HG03139 (cell line): ENCODE results near the gene PEG3.
"Not testable (repeated sequence)": the region's sequence is repeated elsewhere in the genome, so short reads cannot be mapped to it uniquely, and the experiment has no call there.

Experiments used
- ATAC-seq: cut with Tn5 transposase; IDR thresholded peaks from one replicate; pipeline ENCODE4 v1.9.1; 2021; ENCODE audit not compliant: unreplicated experiment

Gene PEG3

GRCh38 chr19:56840451-56841192, at the start of gene PEG3, which contains the start of gene ZIM2:
Gene PEG3 (minus strand): TSS chr19:56840726. CDS start chr19:56824655, 16,071 bp downstream.
Gene ZIM2 (minus strand): TSS chr19:56840726. CDS start chr19:56824277, 16,449 bp downstream.
- no peak for ATAC-seq

- ATAC-seq: no peak
These were observed 44.9 kb upstream of the PEG3 start for GRCh38 chr19:56885173-56885985.

- no peak for ATAC-seq
These were observed 43.9 kb upstream of the PEG3 start for GRCh38 chr19:56884441-56884840.

DNA sequence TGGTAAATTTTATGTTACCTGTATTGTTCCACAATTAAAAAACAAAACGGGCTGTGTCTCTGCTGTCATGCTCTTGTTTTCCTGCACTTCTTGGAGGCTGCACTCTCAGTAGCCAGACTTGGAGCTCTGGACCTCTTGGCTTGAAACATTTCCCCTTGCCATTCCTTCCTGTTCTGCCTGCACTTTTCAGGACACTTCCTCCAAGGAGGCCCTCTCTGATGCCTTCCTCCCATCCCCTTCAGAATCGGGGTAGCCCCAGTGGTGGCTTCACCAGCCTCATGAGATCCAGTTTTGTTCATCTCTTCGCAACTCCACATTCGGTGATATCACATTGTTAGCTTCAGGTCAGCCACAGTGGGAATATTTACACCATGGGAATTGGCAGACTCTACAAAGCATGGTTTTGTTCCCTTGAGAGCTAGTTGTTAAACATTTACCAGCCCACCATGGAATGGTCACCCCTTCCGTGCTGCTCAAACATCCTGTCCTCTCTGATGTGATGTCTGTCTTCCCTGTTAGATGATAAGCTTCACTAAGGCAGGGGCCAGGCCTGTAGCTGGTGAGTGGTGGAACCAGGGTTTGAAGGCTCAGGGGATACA, 40.2 kb upstream of the PEG3 start:
- ATAC-seq: no peak

DNA sequence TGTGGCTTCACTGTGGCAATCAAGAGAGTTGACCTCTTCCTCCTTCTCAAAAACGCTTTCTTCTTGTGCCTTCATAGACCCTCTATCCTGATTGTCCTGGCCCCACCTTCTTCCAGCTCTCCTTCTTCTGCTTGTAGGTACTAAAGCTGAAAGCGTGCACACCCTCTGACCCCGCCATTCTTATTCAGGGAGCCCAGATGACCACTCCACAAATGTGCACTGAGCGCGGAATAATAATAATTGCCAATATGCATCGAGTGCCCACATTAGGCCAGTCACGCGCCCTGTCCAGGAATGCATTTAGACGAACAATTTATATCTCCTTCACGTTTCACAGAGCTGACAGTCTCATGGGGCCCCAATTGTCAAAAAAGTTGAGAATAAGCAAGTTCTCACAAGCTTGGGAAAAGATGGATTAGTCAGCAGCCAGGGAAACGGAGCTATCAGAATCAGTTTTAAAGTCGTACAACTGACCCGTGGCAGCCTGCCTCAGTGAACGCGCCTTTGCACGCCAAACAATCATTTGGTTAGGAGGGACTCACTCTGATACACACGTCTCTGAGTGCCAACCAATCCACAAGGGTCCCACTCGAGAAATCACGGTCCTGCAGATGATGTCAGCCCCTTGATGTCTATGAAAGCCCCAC, 36.7 kb upstream of the PEG3 start:
- no peak for ATAC-seq

GRCh38 chr19:56875717-56876116, 35.2 kb upstream of the PEG3 start:
- ATAC-seq: no peak

DNA sequence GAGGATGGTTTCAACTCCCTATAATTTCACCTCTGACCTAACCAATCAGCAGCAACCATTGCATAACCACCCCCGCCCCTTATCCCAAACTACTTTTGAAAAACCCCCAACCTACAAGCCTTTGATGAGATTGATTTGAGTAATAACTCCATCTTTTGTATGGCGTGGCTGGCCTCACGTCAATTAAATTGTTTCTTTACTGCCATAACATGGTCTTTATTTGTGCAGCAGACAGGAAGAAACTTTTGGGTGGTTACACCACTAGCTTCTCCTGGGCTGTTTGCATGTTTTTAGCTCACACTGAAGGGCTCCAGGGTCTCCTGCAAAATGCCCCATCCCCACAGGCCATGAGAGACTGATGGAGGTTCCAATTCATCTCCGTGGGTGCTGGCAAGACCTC, 34.0 kb upstream of the PEG3 start:
- no peak for ATAC-seq

DNA sequence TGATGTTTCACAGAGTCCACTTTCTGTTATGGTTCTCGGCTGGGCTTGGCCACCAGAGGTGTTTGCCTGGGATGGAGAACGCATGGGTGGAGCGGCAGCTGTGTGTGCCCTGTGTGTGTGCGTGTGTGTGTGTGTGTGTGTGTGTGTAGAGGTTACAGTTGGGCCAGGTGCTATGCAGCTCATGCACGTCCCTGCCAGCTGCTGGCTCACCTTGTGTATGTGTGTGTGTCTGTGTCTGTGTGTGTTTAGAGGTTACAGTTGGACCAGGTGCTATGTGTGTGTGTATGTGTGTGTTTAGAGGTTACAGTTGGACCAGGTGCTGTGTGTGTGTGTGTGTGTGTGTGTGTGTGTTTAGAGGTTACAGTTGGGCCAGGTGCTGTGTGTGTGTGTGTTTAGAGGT, 33.0 kb upstream of the PEG3 start:
- ATAC-seq: no peak

DNA sequence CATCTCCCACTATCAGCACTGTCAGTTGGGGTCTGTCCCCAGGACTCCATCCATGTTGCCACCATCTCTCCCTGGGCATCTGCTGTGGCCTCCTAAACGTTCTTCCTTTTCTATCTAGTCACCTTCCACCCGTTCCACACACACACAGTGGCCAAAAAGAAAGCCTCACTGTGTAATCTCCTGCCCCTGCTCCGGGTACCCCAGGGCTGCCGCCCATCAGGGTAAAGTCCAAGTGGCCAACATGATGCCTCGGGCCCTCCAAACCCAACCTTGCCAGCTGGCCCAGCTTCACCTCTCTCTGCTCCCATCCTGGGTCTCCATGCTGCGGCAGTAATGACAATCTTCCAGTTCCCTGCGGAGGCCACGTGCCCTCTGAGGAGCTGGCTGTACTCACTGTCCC, 29.4 kb upstream of the PEG3 start:
- no peak for ATAC-seq

GRCh38 chr19:56868446-56868845, 27.9 kb upstream of the PEG3 start:
- no peak for ATAC-seq

DNA sequence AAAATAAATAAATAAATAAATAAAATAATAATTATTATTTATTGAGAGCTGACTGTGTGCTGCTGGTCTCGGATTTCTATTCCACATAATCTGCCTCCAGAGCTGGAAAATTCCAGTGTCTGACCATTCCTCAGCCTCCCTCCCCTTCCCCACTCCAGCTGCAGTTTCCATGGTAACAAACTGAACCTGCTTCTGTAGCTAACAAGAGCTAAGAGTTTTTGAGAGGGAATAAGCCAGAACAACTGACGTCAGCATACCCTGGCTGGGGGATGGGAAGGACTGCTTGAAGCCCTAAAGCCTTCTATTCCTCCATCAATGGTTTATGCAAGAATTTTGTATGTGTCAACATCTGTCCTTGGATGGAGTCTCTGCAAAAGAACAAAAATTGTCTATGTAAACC, 26.0 kb upstream of the PEG3 start:
- ATAC-seq: no peak

DNA sequence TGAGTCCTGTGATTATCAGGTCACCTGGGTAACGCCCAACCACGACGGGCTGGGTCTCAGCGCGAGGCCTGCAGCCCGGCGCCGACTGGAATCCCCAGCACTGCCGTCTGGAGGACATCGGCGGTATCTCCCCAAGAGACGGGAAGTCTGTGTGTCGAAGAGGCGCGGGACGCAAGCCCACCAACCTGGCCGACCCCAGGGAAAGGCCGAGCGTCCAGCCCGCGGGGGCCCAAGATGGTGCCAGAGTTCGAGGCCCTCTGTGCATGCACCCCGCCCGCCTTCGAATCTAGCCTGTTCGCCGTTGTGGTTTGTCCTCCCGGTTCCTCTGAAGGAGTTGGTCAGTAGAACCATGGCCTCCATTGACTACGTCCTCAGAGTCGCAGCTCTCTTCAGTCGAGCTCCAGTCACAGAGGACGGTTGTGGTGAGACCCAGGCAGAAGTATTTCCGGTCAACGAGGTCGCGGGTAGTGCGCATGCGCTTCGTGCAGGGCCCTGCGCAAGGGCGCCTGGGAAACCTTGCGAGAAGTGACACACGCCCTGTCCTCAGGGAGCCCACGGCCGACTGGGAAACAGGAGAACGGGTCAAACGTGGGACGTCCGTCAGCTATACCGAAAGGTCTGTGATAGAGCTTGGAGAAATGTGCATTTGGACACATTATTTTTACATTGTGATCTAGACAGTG, 24.1 kb upstream of the PEG3 start:
- ATAC-seq: no peak

- no peak for ATAC-seq
These were observed 22.2 kb upstream of the PEG3 start for GRCh38 chr19:56862741-56863140.

GRCh38 chr19:56860409-56860808, 19.9 kb upstream of the PEG3 start:
- ATAC-seq: not testable (repeated sequence)

GRCh38 chr19:56858026-56858425, 17.5 kb upstream of the PEG3 start:
- ATAC-seq: no peak

- ATAC-seq: no peak
These were observed 16.3 kb upstream of the PEG3 start for GRCh38 chr19:56856822-56857221.

- ATAC-seq: not testable (repeated sequence)
These were observed 11.8 kb upstream of the PEG3 start for GRCh38 chr19:56852361-56852760.

- no peak for ATAC-seq
These were observed 7.6 kb upstream of the PEG3 start for GRCh38 chr19:56848166-56848565.

DNA sequence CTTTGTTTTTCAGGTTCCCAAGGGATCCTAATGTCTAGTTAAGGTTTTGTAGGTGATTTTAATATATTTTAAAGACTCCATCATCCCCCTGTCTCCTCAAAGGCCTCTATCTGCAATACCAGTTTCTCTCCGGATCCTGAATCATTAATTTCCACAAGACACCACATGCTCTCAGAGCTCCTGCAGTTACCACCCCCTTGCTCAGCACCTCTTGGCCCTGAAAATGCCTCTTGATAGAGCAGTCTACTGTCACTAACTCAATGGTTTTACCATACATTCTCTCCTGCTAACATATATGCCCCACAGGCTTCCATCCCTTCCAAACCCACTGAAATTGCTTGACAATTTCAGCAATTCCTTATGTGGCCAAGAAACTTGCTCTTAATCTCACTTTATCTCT, 1.9 kb upstream of the PEG3 start:
- ATAC-seq: no peak

GRCh38 chr19:56841193-56841543, 642 bp upstream of the PEG3 start:
- no peak for ATAC-seq
